ENCODE results near the gene RASSF5.

GRCh38 chr1:206524739-206525364, 17.5 kb downstream of the RASSF5 start:
- TF ChIP-seq CTCF (IDR thresholded peaks at IDR 0.05): no peak
- TF ChIP-seq POLR2A (IDR thresholded peaks at IDR 0.05): no peak
